Right ventricle myocardium superior (tissue), 1 donor: ENCODE results near the gene ENTHD1. TPM values are rescaled to one million over a fixed set of nuclear protein-coding genes. Genes with fewer than 3 reads are reported as not detected.

Source experiments
- ATAC-seq: fragments of 200-7000 bp; cut with Tn5 transposase; one replicate; pipeline ENCODE4 v1.9.1; 2020; ENCODE audit warnings: mild to moderate bottlenecking; ENCODE audit not compliant: poor library complexity
- DNase-seq: peaks from one replicate; pipeline ENCODE4 v3.0.0-alpha.2; 2020
- intact Hi-C: fragments of 100-400 bp; cut with DNase I; formaldehyde crosslinking; loops from one replicate; pipeline ENCODE4 v1.11.2; 2022
- long read RNA-seq: library from polyadenylated mRNA; unstranded; transcript quantifications from one replicate; pipeline ENCODE4 v2.0.0, GENCODE V29; 2021
- total RNA-seq: library from RNA; stranded (reverse); fragmentation: NEBNext Ultra II Directional; extraction: Animal tissue kit (Norgen Biotek cat#: 25700); gene quantifications from one replicate; pipeline ENCODE4 v1.2.1, GENCODE V29; 2021
- donor health status: DM: no; HTN: yes; CAD: no; lungs with severe emphysema.

The ENTHD1 gene, protein sequence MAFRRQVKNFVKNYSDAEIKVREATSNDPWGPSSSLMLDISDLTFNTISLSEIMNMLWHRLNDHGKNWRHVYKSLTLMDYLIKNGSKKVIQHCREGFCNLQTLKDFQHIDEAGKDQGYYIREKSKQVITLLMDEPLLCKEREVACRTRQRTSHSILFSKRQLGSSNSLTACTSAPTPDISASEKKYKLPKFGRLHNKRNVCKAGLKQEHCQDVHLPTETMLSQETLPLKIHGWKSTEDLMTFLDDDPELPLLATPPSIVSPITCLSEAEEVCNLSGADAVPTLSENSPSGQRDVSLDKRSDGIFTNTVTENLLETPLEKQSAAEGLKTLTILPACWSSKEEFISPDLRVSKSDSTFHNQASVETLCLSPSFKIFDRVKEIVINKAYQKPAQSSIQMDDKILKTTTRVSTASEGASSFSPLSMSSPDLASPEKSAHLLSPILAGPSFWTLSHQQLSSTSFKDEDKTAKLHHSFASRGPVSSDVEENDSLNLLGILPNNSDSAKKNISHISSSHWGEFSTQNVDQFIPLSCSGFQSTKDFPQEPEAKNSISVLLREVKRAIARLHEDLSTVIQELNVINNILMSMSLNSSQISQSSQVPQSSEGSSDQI
- not detected for total RNA-seq
- long read RNA-seq: 0 reads

DNA sequence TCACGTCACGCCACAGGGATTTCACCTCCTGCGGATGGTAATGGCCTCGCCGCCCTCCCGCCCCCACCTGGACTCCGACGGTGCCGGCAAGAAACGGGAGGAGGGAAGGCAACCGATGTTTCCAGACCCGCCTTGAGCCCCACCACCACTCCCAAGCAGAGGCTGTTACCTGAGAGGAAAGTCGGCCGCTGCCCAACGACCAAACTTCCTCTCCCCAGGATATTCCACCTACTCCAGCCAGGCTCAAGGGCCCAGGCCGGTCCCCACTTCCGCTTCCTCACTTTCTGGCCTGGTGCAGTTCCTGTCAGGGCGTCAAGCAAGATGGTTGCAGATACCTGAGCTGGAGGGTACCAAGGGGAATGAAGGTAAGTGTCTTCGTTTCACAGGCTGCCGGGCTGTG, at the start of gene ENTHD1:
Gene ENTHD1 (minus strand): TSS at position 235 of the 400 bp plus-strand sequence. CDS start 6,012 bp downstream, outside the sequence.
- intact Hi-C loops: no loop called here
- DNase-seq: no peak
- no peak for ATAC-seq

DNA sequence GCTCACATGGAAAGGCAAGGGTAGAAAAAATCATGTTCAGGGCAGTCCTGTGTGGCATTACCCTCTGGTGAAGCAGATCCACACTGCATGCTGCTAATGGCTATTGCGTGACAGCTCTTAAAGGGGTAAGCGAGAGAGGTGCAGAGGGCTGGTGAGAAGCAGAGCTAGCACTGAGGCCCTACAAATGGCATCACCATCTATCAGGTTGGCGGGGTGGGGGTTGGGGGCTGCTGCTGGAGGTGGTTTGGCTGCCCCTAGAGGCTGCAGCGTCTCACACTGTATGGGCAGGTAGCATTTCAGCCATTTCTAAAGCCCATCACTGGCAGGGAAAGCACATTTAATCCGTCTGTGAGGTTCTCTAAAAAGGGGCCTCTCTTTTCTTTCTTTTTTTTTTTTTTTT, 49.8 kb upstream of the ENTHD1 start:
- intact Hi-C loops: no loop called here
- ATAC-seq (no peak), DNase-seq (no peak)

DNA sequence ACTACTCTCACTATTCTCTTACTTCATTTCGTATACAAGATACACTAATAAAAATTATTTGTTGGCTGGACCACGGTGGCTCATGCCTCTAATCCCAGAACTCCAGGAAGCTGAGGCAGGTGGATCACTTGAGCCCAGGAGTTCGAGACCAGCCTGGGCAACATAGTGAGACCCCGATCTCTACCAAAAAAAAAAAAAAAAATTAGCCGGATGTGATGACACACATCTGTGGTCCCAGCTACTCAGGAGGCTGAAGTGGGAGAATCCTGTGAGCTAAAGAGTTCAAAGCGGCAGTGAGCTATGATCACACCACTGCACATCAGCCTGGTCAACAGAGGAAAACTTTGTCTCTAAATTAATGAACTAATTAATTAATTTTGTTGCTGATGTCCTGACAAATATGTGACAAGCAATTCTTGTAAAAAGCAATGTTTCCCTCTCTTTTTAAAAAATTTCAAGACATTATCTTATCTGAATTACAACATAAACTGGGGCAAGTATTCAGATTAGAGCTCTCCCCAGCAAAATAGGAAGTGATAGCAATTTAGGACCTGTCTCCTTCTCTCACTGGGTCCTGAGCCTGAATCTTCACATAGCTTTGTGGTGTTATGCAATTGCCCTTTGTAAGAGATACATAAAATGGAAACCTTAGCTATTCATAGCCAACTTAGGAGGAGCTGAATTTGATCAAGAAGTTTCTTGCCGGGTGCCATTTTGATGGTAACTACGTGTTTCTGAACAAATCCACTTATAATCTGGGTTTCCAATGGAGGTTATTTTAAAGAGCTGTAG, 49.1 kb upstream of the ENTHD1 start:
- ATAC-seq (no peak), DNase-seq (no peak)
- intact Hi-C loops: no loop called here

DNA sequence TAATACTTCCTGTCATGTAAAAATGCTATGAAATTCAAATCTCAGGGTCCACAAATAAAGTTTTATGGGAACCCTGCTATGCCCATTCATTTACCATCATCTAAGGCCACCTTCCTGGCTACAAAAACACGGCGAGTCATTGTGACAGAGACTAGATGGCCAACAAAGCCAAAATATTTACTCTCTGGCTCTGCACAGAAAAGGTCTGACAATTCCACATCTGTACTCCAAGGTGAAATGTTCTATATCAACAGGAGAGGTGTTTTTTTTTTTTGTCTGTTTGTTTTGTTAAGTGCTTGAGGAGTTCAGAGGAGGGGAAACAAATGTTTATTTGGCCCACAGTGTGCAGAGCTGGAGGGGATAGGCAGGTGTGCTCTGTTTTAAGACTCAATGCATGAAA, 48.0 kb upstream of the ENTHD1 start:
- DNase-seq (no peak), ATAC-seq (no peak)
- intact Hi-C loops: no loop called here

DNA sequence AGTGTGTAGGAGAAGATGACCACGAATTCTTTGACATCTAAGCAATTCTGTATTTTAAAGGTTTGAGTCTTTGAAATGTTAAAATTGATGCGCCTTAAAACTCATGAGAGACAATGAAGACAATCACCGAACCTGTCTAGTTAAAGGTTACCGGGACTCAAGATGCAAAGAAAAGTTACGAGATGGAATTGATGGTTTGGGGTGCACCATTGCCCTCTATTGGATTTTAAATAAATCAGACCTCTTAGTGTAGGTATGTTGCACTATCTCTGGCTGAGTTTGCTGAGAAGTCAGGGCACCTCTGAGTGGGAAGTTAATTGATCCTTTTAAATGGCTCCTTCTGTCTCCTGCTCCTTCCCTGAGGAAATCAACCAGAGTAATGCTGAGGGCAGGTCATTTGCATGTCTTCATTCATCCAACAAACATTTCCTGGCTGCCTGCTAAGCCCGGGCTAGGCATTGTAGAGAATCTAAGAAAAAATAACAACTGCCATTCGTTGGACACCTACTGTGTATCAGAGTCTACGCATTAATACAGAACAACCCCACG, 47.3 kb upstream of the ENTHD1 start:
- ATAC-seq (no peak), DNase-seq (no peak)
- intact Hi-C loops: no loop called here

DNA sequence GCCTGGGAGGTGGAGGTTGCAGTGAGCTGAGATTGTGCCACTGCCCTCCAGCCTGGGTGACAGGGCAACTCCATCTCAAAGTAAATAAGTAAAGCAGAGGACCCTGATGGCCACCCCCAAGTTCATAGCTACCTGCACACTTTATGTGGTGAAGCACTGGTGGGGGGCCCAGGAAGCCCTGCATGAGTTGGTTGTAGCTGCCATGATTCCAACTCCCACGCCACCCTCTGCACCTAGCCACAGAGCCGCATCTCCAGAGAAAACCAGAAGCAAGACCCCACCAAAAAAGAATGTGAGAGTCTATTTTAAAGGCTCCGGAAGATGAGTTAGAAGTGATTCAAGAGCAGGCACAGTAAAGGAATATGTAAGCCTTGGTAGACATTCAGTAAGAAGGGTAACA, 46.3 kb upstream of the ENTHD1 start:
- intact Hi-C loops: no loop called here
- no peak for DNase-seq

DNA sequence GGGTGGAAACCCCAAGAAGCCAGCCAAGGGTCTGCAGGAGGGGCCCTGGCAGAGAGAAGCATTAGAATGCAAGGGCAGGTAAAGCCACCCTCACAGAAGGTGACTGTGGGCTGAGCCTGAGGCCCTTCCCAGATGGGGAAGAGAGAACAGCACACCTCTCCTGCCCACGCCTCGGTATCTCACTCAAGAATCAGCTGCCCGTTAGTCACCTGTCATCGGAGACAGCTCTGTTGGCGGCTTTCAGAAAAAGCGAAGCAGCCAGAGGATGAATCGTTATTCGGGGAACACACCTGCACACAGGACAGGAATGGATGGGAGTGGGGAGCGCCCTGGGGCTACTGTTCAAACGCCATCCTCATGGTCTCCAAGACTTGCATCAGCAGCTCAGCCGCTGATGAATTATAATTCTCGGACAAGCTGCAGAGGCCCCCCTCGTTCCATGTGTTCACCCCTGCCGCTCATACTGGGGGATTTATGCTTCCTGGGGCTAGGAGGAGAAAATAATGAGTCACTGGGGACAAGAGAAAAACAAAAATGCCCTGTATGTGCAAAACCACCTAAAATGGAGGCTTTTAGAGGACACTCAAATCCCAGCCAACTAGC, 45.0 kb upstream of the ENTHD1 start:
- DNase-seq (no peak), ATAC-seq (no peak)
- intact Hi-C loops: no loop called here

More for the DNA sequence above, 46.3 kb upstream of the ENTHD1 start:
- ATAC-seq: no peak

DNA sequence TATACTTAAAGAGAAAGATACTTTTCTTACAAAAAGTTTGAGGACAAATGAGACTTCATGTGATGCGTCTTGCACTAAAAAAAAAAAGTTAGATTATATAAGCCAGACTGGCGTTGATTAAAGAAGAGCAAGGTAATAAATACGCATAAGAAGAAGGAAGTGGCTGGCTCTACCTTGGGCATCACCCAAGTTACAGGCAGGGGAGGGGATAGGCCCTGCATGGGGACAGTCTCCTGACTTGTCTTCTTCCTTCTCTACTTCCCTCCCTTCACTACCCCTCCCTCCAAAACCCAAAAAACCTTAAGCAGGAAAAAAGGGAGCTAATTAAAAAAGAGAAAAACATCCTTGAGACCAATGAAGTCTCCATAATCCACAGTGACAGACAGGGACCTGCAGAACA, 44.3 kb upstream of the ENTHD1 start:
- intact Hi-C loops: no loop called here
- DNase-seq (no peak), ATAC-seq (no peak)

DNA sequence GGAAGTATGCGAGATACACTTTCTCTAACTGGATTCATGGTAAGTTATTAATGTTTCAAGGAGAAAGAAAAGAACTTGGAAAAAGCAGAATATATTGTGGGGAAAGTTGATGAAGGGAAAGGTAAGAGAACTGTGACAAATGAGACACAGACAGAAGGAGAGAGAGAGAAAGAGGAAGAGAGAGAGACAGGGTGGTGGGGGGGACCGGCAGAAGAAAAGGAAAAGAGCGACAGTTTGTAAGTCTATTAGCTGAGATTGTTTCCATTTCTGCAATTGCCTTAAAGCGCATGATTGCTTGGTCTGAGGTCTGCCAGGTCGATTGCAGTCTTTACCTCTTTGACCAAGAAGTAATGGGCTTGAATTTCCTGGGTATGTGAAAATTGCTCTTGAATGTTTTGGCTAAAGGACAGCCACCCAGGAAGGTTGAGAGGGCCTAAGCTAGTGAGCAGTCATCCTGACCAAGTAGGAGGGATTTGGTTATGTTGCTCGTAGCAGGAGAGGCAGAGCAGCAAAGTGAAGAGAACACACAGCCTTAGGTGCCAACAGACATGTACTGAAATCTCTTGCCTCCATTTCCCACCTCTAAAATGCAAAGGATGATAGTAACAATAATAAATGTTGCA, 43.1 kb upstream of the ENTHD1 start:
- no peak for DNase-seq
- ATAC-seq: no peak
- intact Hi-C loops: no loop called here

DNA sequence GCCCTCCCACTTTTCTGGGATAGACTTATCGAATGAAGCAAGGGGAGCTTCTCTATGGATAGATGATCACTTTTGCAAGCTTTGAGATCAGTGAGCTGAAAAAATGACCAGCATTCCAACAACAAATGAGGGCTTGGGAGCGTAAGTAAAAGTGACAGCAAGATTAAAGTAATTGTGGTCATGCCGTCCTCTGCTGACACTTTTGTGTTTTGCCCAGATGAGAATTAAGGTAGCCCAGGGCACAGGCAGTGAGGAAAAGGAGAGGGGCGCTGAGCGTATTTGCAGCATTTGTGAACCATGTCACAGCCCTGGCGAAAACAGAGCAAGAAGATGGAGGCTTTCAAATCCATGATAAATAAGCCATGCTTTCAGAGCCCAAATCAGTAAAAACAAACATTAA, 42.1 kb upstream of the ENTHD1 start:
- intact Hi-C loops: no loop called here
- no peak for DNase-seq
- no peak for ATAC-seq

DNA sequence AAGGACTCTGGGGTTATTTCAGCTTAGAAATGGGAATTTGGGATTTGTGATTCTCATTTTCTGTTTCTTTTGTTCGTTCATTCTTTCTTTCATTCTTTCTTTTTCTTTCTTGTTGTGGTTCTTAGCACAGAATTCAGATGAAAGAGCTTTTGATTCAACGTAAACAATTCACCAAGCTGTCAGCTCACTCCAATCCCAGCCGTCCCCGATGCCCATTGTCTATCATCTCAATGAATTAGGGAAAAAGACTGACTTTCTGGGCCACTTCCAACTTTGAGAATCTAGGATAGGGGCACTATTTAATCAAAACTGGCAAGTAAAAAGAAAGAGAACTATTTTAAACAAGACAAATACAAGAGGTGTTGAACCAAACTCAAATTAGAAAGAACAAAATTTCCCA, 41.6 kb upstream of the ENTHD1 start:
- intact Hi-C loops: no loop called here

DNA sequence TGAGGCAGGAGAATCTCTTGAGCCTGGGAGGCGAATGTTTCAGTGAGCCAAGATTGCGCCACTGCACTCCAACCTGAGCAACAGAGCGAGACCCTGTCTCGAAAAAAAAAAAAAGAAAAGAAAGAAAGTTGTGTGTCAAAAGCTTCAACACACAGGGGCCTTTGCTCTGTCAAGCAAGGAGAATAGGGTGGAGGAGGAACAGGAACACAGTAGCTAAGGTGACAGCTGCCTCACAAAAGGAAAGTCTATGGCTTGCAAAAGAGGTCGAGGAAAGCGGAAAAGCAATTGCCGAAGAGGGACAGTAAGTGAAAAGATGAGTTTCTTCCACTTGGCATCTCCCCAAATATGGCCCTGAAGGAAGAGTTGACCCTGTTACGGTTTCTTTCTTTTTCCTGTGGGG, 40.2 kb upstream of the ENTHD1 start:
- ATAC-seq (no peak), DNase-seq (no peak)
- intact Hi-C loops: loop anchor here (5.0 kb wide), 1 partner anchor 89 kb away; no protein-coding TSS in a partner anchor

More for the DNA sequence above, 41.6 kb upstream of the ENTHD1 start:
- DNase-seq: no peak
- ATAC-seq: no peak

DNA sequence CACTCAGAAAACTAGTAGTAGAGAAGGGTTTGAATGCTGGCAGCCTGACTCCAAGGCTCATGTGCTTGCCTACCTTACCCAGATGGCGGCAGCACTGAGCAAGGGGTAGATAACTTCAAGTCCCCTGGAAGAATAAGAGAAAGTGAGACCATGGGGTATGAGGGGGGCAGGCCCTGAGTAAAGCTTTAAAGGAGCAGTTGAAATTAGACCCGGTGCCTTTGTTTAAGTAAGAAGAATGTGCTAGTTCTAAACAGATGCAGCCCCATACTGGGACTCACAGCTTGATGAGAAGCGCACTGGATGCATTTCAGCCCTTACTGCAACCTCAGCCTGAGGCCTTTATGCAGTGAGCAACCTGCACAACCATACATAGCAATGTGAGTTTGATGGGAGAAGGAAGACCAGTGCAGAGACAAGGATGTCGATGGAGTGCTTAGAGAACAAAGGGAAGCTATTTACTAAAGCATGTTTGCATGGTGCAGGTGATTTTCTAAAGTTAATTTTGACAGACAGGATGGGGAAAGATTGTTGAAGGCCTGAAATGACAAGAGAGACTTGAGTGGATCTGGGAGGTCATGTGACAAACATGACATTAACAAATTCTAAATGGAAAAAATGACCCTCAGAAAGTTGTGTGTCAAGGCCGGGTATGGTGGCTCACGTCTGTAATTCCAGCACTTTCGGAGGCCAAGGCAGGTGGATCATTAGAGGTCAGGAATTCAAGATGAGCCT, 39.5 kb upstream of the ENTHD1 start:
- intact Hi-C loops: loop anchor here (5.0 kb wide), 1 partner anchor 89 kb away; no protein-coding TSS in a partner anchor
- ATAC-seq (no peak), DNase-seq (no peak)

DNA sequence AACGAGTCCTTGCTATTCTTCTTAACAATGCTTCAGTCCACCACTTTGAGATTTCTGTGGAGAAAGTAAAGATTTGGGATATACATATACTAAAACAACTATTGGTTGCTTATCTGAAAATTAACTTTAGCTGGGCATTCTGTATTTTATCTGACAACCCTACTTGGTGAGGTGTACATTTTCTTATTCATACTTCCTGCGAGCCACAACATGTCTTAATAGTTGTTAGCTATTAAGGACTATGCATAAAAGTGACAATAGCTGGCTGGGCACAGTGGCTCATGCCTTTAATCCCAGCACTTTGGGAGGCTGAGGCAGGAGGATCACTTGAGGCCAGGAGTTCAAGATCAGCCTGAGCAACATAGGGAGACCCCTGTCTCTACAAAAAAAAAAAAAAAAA, 38.6 kb upstream of the ENTHD1 start:
- ATAC-seq (no peak), DNase-seq (no peak)
- intact Hi-C loops: loop anchor here (5.0 kb wide), 1 partner anchor 90 kb away; no protein-coding TSS in a partner anchor

DNA sequence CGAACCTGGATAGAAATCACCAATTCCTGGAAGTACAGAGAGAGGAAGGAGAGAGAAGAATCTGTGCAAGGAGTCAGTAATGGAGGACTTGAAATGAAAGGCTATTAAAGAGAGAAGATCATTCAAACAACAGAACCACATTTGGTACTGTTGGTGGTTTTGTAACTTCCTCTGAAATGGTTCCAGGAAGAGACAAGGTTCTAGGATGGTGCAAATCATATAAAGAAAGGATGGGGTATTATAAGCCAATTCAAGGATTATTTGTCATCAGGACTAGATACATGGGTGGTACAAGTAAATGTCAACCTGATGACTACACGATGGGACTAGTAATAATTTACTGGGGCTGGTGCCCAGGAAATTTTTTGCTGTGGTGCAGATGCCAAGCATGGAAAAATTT, 37.7 kb upstream of the ENTHD1 start:
- ATAC-seq: no peak
- intact Hi-C loops: loop anchor here (5.0 kb wide), 1 partner anchor 91 kb away; no protein-coding TSS in a partner anchor
- DNase-seq: no peak

DNA sequence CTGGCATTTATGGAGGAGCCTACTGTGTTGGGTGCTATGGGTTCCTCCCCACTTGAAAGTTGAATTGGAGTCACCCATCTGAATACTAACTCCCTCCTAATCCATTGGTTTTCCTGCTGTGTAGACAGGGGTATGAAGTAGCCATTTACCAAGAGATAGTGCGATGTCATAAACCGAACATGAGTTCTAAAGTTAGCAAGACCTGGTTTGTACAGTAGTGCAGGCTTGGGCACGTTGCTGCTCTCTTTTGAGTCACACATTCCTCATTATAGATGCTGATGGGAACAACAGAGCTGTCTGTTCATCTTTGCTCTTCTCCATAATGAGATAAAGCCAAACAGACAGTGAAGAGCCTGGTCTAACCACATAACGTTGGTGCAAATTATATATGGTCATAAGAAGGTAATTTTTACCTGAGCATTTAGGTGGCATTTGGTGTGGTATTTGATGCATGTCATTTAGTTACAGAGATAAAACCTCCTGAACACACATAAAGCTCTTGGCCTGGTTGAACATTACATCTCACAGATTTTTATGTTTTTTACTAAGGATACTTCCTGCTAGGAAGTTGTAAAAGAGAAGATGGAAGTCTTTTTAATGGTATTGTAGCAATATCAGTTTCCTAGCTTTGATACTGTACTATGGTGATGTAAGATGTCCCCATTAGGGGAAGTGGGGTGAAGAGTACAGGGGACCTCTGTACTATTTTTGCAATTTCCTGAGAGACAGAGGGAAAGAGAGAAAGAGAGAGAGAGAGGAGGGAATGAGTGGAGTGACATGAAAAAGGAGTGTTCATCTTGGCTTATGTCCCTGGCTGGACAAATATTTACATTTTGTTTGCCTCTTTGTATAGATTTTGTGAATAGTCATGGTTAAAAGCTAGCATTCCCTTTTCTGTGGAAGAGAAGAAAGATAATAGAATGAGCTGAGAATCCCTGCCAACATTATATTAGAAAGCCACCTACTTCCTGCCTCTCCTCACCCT, 35.3 kb upstream of the ENTHD1 start:
- ATAC-seq (no peak), DNase-seq (no peak)
- intact Hi-C loops: no loop called here

DNA sequence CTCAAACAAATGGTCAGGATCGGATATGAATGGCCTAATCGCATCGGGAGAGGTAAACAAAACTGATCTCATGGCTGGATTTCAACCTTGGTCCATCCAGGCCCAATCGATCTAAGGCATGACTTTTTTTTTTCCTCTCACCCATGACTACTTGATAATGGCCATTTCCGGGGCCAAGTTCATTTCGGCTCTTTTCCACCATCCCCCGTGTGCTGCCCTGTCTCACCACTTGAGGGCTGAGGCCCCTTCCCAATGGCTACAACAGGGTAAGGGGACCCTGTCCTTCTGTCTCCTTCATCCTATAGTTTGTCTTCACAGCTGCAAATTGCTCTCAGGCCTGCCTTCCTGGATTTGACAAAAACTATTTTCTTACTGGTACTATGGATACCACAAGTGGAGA, 34.0 kb upstream of the ENTHD1 start:
- DNase-seq (no peak), ATAC-seq (no peak)
- intact Hi-C loops: no loop called here
